Measurements from ENCODE around the gene PIWIL4.

GRCh38 chr11:94558932-94559331 is 8.2 kb upstream of the PIWIL4 start:
- TF ChIP-seq CTCF (conservative IDR thresholded peaks at IDR 0.05; ENCODE audit: low read depth, low read length) = no peak
- TF ChIP-seq EZH2 (IDR thresholded peaks at IDR 0.05; ENCODE audit: low read length, unreplicated experiment) = no peak
